B cell (primary cell): Measurements from ENCODE around the gene CHST11. TPM values are rescaled to one million over a fixed set of nuclear protein-coding genes. Genes with fewer than 3 reads are reported as not detected.

Source experiments
- ATAC-seq: fragments of 200-7000 bp; cut with Tn5 transposase; one replicate; pipeline ENCODE4 v1.10.0; 2021; ENCODE audit warnings: low read depth, mild to moderate bottlenecking, moderate number of reproducible peaks, moderate library complexity
- CTCF ChIA-PET: fragments of 350-600 bp; sonication (Branson Sonifier 250); formaldehyde crosslinking; loops from one replicate; lab custom pipeline; 2021; ENCODE audit warnings: antibody characterized with exemption, inconsistent platforms; lab: Charles Lee
- POLR2A ChIA-PET: fragments of 350-600 bp; sonication (Branson Sonifier 250); formaldehyde crosslinking; loops from one replicate; lab custom pipeline; 2021; ENCODE audit warnings: antibody characterized with exemption; lab: Charles Lee
- DNase-seq: peaks from one replicate; pipeline ENCODE4 v3.0.0; 2013
- H2AFZ ChIP-seq: 2 replicates; pipeline ENCODE4 v1.6.1; 2012; ENCODE audit warnings: mild to moderate bottlenecking, low read depth, low read length; ENCODE audit not compliant: insufficient read depth, poor library complexity, severe bottlenecking
- H3K27ac ChIP-seq, 2 donors: 1 replicate in 1 of 2; 2 replicates in 1 of 2; pipeline ENCODE4 v1.5.1; 2012 to 2013; ENCODE audit warnings: low read length in 2 of 2, mild to moderate bottlenecking in 2 of 2, moderate library complexity in 1 of 2
- H3K27me3 ChIP-seq, 4 experiments: fragments of 200-600 bp in 1 of 4; sonication (generic) in 1 of 4; replicated peaks in 1 of 4; 1 replicate in 2 of 4; 2 replicates in 2 of 4; pipeline versions ENCODE4 v1.6.1 to v1.7.0; 2013 to 2016; ENCODE audit warnings: low read length in 3 of 4, mild to moderate bottlenecking in 2 of 4, mixed read lengths in 1 of 4, moderate library complexity in 1 of 4; ENCODE audit not compliant: insufficient read depth in 4 of 4, control insufficient read depth in 3 of 4; ENCODE audit errors: control extremely low read depth in 1 of 4
- H3K36me3 ChIP-seq, 2 experiments: replicated peaks in 1 of 2; 1 replicate in 1 of 2; 2 replicates in 1 of 2; pipeline versions ENCODE4 v1.6.1 to v1.7.1; 2013; ENCODE audit warnings: low read length in 1 of 2; ENCODE audit not compliant: insufficient read depth in 2 of 2, control insufficient read depth in 1 of 2; ENCODE audit errors: control extremely low read depth in 1 of 2, extremely low read depth in 1 of 2
- H3K4me1 ChIP-seq, 2 donors: fragments of 200-600 bp in 1 of 2; sonication (generic) in 1 of 2; 1 replicate in 1 of 2; 2 replicates in 1 of 2; pipeline versions ENCODE4 v1.5.1 to v1.6.1; 2013 to 2017; ENCODE audit warnings: low read length in 2 of 2; ENCODE audit not compliant: control insufficient read depth in 2 of 2, insufficient read depth in 2 of 2
- H3K4me2 ChIP-seq: replicated peaks from 2 replicates; pipeline ENCODE3; 2012; ENCODE audit warnings: mild to moderate bottlenecking, low read depth, low read length; ENCODE audit not compliant: poor library complexity, severe bottlenecking
- H3K4me3 ChIP-seq, 5 experiments: fragments of 200-600 bp in 1 of 5; sonication (generic) in 1 of 5; 1 replicate in 3 of 5; 2 replicates in 2 of 5; pipeline versions ENCODE4 v1.5.1 to v1.7.0; 2011 to 2016; ENCODE audit warnings: low read length in 4 of 5, mild to moderate bottlenecking in 4 of 5, low read depth in 2 of 5, control low read depth in 1 of 5, moderate library complexity in 1 of 5; ENCODE audit not compliant: insufficient read depth in 1 of 5; ENCODE audit errors: control extremely low read depth in 1 of 5, extremely low read depth in 1 of 5
- H3K79me2 ChIP-seq: fragments of 200-600 bp; sonication (generic); one replicate; pipeline ENCODE4 v1.6.0; 2016; ENCODE audit warnings: low read length; ENCODE audit not compliant: control insufficient read depth, insufficient read depth
- H3K9ac ChIP-seq: fragments of 200-600 bp; sonication (generic); 2 replicates; pipeline ENCODE4 v1.6.1; 2017; ENCODE audit warnings: mild to moderate bottlenecking, low read length, moderate library complexity
- H3K9me3 ChIP-seq, 3 donors: one replicate each; pipeline versions ENCODE4 v1.6.1 to v1.7.1; 2013; ENCODE audit warnings: low read length in 2 of 3; ENCODE audit not compliant: control insufficient read depth in 2 of 3, insufficient read depth in 1 of 3; ENCODE audit errors: control extremely low read depth in 1 of 3
- H4K20me1 ChIP-seq: 2 replicates; pipeline ENCODE4 v1.6.0; 2012; ENCODE audit warnings: mild to moderate bottlenecking, low read length; ENCODE audit not compliant: insufficient read depth, control insufficient read depth, poor library complexity, severe bottlenecking
- H3K27ac Mint-ChIP-seq: one replicate; pipeline ENCODE4 v1.8.0; 2021; ENCODE audit warnings: mixed read lengths
- H3K27me3 Mint-ChIP-seq: one replicate; pipeline ENCODE4 v1.8.0; 2021; ENCODE audit warnings: mixed read lengths
- H3K4me1 Mint-ChIP-seq: one replicate; pipeline ENCODE4 v1.8.0; 2021; ENCODE audit warnings: mixed read lengths
- H3K4me3 Mint-ChIP-seq: one replicate; pipeline ENCODE4 v1.8.0; 2021; ENCODE audit warnings: mixed read lengths
- H3K9me3 Mint-ChIP-seq: one replicate; pipeline ENCODE4 v1.8.0; 2022; ENCODE audit warnings: mixed read lengths; ENCODE audit not compliant: insufficient read depth
- CTCF ChIP-seq: fragments of 200-600 bp; IDR thresholded peaks from one replicate; pipeline ENCODE4 v1.8.0; 2022; ENCODE audit warnings: antibody characterized with exemption, mild to moderate bottlenecking
- EZH2 ChIP-seq: IDR thresholded peaks from 2 replicates; pipeline ENCODE4 v1.6.1; 2012; ENCODE audit warnings: borderline replicate concordance, low read depth, mild to moderate bottlenecking, moderate library complexity, low read length; ENCODE audit not compliant: insufficient read depth, poor library complexity, severe bottlenecking
- WGBS: methylation state at CpG from one replicate; pipeline ENCODE4 v1.1.5; 2013; ENCODE audit warnings: missing lambda C conversion rate; ENCODE audit not compliant: insufficient coverage; 5-methylcytosine and 5-hydroxymethylcytosine counted together
- intact Hi-C: fragments of 100-400 bp; cut with micrococcal nuclease; formaldehyde crosslinking; loops from one replicate; pipeline ENCODE4 v1.10.0; 2022
- polyA plus RNA-seq: library from polyadenylated mRNA; depleted of rRNA; stranded (reverse); fragments of >200 nt; gene quantifications from 2 replicates; pipeline ENCODE4 v1.2.3, GENCODE V29; 2012
- total RNA-seq, 2 donors: library from RNA; stranded (reverse); fragments of 120-200 nt in 1 of 2; gene quantifications; 1 replicate in 1 of 2; 2 replicates in 1 of 2; pipeline versions ENCODE4 v1.2.3 to v1.2.4, GENCODE V29; 2013 to 2022

The CHST11 gene
- total and polyA plus RNA-seq, 2 donors (not counting 1 experiment from before 2014, with no cell fraction given): 46.3 to 152 TPM

- no peak overlapping the region for H3K27ac Mint-ChIP-seq
- Histone ChIP-seq H3K9ac (no peak overlapping the region), H4K20me1 (peaks cover 75% of the 10 kb centered on the region), H3K4me2 (no peak overlapping the region), H3K79me2 (peaks cover 97% of the 10 kb centered on the region), H3K36me3 (peaks cover 0 to 4% of the 10 kb centered on the region in 2 experiments), H3K4me1 (peaks cover 16 to 40% of the 10 kb centered on the region in 2 donors), H3K9me3 (peaks cover 0 to 17% (median 12%) of the 10 kb centered on the region in 3 donors), H3K27ac (no peak overlapping the region), H3K27me3 (no peaks in the 10 kb centered on the region), H3K4me3 (no peak overlapping the region), H2AFZ (no peak overlapping the region)
- H3K4me1 Mint-ChIP-seq: peaks cover 62% of the 10 kb centered on the region
- no peaks in the 10 kb centered on the region for H3K27me3 Mint-ChIP-seq
- DNase-seq (no peak), ATAC-seq (no peak)
- intact Hi-C loops: no loop called here
- TF ChIP-seq EZH2 (no peak), CTCF (no peak)
- H3K4me3 Mint-ChIP-seq: no peak overlapping the region
- ChIA-PET CTCF (interaction anchor here (0.7 to 1.0 kb wide), 3 partner anchors 77 to 174 kb away, joined by 3 read pairs; no protein-coding TSS in a partner anchor), POLR2A (no interaction called here)
- 97% methylated on average over 4 of the region's 6 CpGs for WGBS
- peaks cover 5% of the 10 kb centered on the region for H3K9me3 Mint-ChIP-seq
Measured at GRCh38 chr12:104555648-104556047, 98.9 kb downstream of the CHST11 start.

GRCh38 chr12:104557488-104558195, 100.9 kb downstream of the CHST11 start:
- POLR2A ChIA-PET: no interaction called here
- no peak overlapping the region for H2AFZ ChIP-seq
- no peaks in the 10 kb centered on the region for H3K27me3 Mint-ChIP-seq
- CTCF ChIA-PET: interaction anchor here (1.2 kb wide), 1 partner anchor 495 kb away, joined by 3 read pairs; no protein-coding TSS in a partner anchor
- no peak for ATAC-seq
- no peak overlapping the region for H3K27ac ChIP-seq
- no peak overlapping the region for H3K4me3 ChIP-seq
- H3K4me1 Mint-ChIP-seq: peaks cover 48% of the 10 kb centered on the region
- H4K20me1 ChIP-seq: peaks cover 71% of the 10 kb centered on the region
- H3K36me3 ChIP-seq: peaks cover 0 to 4% of the 10 kb centered on the region in 2 experiments
- no peak overlapping the region for H3K4me2 ChIP-seq
- H3K9me3 Mint-ChIP-seq: peaks cover 5% of the 10 kb centered on the region
- no peak for DNase-seq
- intact Hi-C loops: no loop called here
- no peaks in the 10 kb centered on the region for H3K27me3 ChIP-seq
- no peak overlapping the region for H3K9ac ChIP-seq
- no peak for TF ChIP-seq CTCF
- TF ChIP-seq EZH2: no peak
- peaks cover 0 to 14% (median 12%) of the 10 kb centered on the region in 3 donors for H3K9me3 ChIP-seq
- H3K4me3 Mint-ChIP-seq: no peak overlapping the region
- H3K27ac Mint-ChIP-seq: no peak overlapping the region
- H3K4me1 ChIP-seq: peaks cover 14 to 22% of the 10 kb centered on the region in 2 donors
- peaks cover 97% of the 10 kb centered on the region for H3K79me2 ChIP-seq
- WGBS: 93% methylated on average over 8 of the region's 13 CpGs
